Measurements from ENCODE around the gene C2CD2L.

DNA sequence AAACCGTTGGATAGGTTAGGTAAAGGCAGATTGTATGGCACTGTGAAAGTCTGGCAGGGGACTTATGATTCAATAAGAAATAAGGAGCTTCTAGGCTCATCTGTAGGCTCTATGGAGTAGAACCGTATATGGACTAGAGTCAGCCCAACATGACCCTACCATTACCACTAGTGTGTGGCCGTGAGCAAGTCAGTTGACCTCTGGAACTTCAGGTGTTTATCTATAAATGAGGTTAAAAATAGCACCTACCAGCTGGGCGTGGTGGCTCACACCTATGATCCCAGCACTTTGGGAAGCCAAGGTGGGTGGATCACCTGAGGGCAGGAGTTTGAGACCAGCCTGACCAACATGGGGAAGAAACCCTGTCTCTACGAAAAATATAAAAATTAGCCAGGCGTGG is 18.7 kb downstream of the C2CD2L start:
- peak in 1 of 6 experiments; percentile 9 for TF ChIP-seq CTCF (IDR thresholded peaks at IDR 0.05)
- TF ChIP-seq POLR2A (IDR thresholded peaks at IDR 0.05): peak in 1 of 2 donors; percentile 38
